ENCODE measurements around the gene ZNF462. TPM values are rescaled to one million over a fixed set of nuclear protein-coding genes. Genes with fewer than 3 reads are reported as not detected.

The ZNF462 gene
- total RNA-seq, 1 donor from 2014 or later, result 2.2 TPM

DNA sequence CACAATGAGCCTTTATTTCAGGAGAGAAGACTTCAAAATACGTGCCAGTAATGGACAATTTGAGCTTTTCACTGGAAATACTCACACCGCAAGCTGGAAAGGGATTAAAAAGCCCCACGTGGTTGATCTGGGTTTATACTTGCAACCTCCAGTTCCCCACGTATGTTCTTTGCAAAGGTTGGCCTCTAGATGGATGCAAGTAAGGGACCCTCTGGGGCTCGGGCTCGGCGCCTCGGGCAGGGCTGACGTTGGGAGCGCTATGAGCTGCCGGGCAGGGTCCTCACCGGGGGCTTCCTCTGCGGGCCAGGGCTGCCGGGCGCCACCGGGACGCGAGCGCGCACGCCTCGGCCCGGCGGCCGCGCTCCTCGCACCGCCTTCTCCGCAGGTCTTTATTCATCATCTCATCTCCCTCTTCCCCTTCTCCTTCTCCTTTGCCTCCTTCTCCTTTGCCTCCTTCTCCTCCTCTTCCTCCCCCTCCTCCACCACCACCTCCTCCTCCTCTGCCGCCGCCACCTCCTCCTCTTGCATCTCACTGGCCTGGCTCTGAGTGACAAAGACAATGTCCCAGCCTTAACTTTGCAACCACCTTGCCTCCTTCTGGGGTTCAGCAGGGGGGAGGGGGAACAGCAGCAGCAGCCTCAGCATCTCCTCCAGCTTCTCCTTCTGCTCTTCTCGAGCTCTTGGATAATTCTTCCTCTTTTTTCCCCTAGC, 701 bp upstream of the ZNF462 start:
- ATAC-seq, result peak; percentile 15
- no peak for DNase-seq (ENCODE audit: low spot score)

DNA sequence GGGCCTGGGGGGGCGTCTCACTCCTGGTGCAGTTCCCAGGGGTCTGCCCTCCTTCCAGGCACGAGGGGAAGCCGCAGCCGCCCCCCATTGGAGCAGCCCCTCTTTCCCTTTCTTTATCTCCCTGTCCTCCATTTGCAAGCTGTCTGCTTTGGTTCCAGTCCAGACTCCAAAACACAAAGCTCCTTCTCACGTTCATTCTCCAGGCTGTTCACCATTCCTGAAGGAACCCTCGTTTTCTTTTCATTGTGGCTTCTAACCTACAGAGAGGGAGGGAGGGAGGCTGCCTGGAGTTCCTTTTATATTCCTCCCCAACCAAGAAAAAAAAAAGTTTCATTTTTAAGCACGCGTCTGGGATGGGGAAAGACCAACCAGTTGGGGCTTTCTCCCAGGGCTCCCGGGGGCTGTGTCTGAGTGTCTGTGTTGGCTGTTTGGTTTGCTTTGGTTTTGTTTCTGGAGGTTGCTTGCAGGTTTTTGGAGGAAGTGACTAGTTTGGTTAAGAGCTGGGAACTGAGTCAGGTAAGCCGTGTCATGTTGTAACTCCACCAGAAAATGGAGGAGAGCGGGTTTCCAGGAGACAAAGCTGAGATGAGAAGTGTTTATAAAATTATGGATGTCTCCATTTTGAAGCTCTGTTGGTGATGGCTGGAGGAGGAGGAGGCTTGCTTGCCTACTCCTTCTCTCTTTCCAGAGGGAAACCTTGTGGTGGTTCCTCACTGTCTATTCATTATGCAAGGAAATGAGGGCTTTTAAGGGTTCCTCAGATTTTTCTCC, 1.6 kb downstream of the ZNF462 start:
- ATAC-seq (no peak), DNase-seq (ENCODE audit: low spot score) (no peak)

DNA sequence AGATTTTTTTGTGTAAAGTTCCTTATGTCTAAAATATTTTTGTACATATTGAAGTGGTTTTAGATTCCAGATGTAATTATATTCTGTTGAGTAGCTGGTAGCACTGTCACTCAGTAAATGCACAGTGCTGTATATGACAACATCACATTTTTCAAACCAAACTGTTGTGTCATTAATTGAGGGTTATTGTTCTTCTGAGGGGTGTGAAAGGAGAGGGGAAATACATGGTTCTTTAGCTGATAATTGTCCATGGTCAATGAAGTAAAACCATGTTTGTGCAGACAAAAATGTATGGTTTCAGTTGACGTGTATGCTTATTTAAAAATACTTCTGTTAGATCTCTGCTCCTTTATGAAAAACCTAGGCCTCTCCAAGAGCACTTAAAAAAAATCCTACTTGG, 3.3 kb downstream of the ZNF462 start:
- DNase-seq (ENCODE audit: low spot score) (no peak), ATAC-seq (no peak)

DNA sequence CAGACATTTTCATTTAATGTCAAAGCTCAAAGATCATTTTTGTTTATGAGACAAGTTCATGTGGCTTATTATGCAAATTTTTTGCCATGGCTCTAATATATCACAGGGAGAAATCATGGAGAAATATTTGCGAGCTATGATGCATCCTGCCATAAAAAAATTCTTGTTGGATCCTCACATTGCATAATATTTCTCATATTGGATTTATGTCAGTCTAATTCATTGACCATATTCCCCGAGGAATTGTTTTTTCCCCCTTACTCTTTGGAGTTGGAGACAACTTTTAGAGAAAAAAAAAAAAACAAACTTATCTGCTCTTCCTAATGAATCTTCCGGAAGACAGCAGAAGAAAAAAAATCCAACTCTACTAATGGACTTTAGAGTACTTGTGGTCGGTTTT, 4.3 kb downstream of the ZNF462 start:
- DNase-seq (ENCODE audit: low spot score), result no peak
- no peak for ATAC-seq

DNA sequence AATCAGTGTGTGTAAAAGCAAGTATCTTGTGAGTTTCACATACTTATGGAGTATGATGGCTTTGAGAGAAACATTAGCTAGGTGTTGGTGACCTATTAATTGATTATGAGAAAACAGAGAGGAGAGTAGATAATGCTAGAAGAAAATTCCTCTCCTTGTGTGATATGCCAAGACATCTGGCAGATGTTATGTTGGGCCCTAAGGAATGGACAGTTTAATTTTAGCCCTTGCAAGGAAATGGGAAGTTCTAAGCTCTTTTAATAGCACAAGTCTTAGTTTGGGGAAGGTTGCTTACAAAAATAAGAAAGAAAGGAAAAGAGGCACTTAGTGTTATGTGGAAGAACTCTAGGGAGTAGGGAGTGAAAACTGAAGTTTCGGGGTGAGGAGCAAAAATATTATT, 5.1 kb downstream of the ZNF462 start:
- DNase-seq (ENCODE audit: low spot score), result no peak
- no peak for ATAC-seq

DNA sequence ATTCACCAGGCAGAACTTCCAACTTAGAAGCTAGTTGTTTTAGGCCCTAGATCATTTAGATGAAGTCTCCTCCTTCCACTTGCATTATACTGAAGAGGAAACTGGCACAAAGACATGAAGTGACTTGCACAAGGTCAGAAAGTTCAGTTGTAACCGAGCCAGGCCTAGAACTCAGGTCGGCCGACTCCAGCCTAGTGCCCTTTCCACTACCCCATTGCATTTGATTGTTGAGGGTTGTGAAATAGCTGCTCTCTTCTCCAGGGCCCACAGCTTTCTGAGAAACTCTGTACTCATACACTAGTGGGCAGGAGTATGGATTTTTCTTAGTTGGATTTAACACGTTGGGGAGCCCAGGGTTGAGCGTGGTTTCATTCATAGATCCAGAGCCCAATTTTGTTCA, 5.6 kb downstream of the ZNF462 start:
- peak; percentile 83 for DNase-seq (ENCODE audit: low spot score)
- peak; percentile 92 for ATAC-seq

GRCh38 chr9:106869028-106869427, 6.1 kb downstream of the ZNF462 start:
- DNase-seq (ENCODE audit: low spot score) (no peak), ATAC-seq (peak; percentile 44)

- DNase-seq (ENCODE audit: low spot score), result no peak
- peak; percentile 35 for ATAC-seq
These were observed 6.5 kb downstream of the ZNF462 start for GRCh38 chr9:106869458-106869857.

DNA sequence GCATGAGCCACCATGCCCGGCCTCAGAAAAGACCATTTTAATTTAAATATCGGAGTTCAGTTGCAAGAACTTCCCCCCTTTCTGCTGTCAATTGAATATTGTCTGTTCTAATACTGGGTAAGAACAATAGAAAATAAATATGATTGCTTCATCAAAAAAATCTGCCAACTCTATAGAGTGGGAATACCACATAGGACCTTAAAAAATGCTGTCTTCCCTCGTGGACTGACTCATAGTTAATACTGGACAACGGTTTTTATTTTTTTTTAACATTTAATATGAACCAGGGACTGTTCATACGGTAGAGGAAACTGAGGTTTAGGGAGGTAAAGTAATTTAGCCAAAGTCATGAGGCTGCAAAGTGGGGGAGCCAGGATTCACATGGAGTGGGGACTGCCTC, 9.7 kb downstream of the ZNF462 start:
- no peak for DNase-seq (ENCODE audit: low spot score)
- ATAC-seq, result no peak

- ATAC-seq, result no peak
These were observed 11.1 kb downstream of the ZNF462 start for GRCh38 chr9:106874031-106874430.

DNA sequence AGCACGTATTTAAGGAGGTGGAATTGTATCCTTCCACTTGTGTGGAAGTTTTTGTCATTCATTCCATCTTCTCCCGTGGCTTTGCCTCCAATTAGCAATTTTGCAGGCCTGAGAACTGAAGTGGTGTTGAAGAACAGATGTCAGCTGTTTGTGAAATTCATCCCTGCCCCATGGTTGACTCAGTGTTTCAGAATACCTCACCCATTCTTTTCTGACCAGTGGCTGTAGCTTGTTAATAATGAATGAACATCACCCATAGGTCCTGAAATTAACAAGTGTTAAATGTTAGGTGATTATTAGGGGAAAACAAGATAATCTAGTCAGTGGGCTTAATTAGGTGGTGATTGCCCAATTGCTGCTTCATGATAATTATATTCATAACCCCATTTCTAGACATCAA, 11.7 kb downstream of the ZNF462 start:
- DNase-seq (ENCODE audit: low spot score) (no peak), ATAC-seq (no peak)

More at GRCh38 chr9:106874031-106874430, 11.1 kb downstream of the ZNF462 start:
- DNase-seq (ENCODE audit: low spot score), result no peak

- ATAC-seq (no peak), DNase-seq (ENCODE audit: low spot score) (no peak)
These were observed 12.6 kb downstream of the ZNF462 start for GRCh38 chr9:106875529-106875928.

DNA sequence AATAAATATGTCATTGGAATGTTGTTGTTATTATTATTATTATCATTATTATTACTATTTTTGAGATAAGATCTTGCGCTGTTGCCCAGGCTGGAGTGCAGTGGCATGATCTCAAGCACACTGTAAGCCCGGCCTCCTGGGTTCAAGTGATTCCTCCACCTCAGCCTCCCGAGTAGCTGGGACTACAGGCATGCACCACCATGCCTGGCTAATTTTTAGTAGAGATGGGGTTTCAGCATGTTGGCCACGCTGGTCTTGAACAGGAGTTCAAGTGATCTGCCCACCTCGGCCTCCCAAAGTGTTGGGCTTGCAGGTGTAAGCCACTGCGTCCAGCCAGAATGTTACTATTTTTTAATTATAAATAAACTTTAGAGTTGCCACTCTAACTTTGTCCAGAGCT, 14.4 kb downstream of the ZNF462 start:
- ATAC-seq, result no peak

GRCh38 chr9:106878081-106878837, 15.3 kb downstream of the ZNF462 start:
- DNase-seq (ENCODE audit: low spot score) (no peak), ATAC-seq (no peak)

More for the DNA sequence above, 14.4 kb downstream of the ZNF462 start:
- no peak for DNase-seq (ENCODE audit: low spot score)

DNA sequence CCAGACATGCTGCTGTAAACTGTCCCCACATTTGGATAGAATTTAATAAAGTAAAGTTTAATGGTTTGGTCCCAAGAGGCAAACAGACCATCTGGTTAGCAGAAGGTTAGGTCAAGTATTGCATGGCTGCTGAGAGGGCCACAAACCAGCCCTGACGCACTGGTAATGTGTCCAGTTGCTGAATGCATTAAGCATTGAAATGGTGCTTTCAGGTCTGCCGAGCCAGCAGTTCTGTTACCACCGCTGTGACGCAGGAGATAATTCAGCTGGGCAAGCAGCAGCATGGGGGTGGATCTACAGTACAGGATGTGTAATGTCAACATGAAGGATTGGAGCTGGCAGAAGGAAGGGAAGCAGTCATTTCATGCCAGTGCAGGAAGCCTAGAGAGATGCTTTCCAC, 16.0 kb downstream of the ZNF462 start:
- DNase-seq (ENCODE audit: low spot score) (peak; percentile 52), ATAC-seq (peak; percentile 77)

DNA sequence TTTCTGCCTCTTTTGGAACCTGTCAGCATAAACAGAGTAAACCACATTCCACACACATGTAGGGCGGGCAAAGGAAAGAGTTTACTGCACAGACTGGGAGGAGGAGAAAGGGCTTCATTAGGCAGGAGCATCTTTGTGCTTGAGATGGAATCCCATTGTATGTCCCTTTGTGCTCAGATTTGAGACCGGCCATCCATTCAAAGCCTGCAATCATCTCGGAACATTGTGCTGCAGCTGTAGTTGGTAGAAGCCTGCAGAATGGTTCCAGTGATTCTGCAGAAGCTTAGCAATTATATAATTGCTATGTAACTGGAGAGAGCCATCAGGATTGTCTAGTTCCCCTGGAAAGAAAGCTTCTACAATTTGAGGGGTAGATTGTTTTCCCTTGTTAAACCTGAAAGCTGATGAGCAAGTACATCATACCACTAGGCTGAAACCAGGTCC, 16.5 kb downstream of the ZNF462 start:
- DNase-seq (ENCODE audit: low spot score) (no peak), ATAC-seq (no peak)

GRCh38 chr9:106880081-106880480, 17.1 kb downstream of the ZNF462 start:
- DNase-seq (ENCODE audit: low spot score) (no peak), ATAC-seq (no peak)

DNA sequence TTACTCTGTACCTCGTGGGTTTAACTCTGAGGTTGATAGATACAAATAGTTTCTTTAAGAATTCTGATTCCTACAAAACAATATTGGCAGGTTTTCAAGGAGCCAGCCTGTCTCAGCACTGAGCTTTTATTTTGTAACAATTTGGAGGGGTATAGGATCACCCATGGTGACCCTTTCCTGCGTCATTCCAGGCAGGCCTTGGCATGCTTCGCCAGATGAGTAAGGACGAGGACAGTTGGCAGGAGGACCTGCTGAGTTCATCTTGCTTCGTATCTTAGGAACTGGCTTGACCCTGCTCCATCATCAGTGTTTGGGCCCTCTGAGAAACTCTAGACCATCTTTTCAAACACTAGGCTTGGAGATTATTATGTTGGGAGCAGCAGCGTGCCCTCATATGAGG, 17.9 kb downstream of the ZNF462 start:
- ATAC-seq (no peak), DNase-seq (ENCODE audit: low spot score) (no peak)

DNA sequence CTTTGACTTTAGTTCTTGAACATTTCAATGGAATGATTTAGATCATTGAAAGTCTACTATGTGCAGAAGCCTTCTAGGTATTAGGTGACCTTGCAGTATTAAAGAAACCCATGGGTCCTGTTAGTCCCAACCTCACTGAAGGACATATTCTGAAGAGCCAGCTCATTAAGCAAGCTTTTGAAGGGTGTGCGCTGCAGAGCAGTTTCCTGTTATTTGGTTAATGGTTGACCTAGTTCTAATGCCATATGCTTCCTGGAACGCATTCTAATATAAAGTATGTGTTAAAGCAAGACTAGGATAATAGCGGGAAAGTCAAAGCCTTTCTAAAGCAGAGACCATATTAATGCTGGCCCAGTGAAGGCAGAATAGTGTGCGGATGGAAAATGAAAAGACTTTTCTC, 20.1 kb downstream of the ZNF462 start:
- ATAC-seq, result no peak

GRCh38 chr9:106883626-106884190, 20.7 kb downstream of the ZNF462 start:
- no peak for DNase-seq (ENCODE audit: low spot score)
- ATAC-seq, result no peak

More for the DNA sequence above, 20.1 kb downstream of the ZNF462 start:
- DNase-seq (ENCODE audit: low spot score), result no peak

GRCh38 chr9:106885451-106885850, 22.5 kb downstream of the ZNF462 start:
- DNase-seq (ENCODE audit: low spot score) (no peak), ATAC-seq (no peak)

Measured in left lobe of liver (tissue), 2 donors.